Tibial artery (tissue), 4 donors: ENCODE results near the gene PMPCA.

Experiments used
- DNase-seq, 2 donors: peaks; one replicate each; pipeline ENCODE4 v3.0.0-alpha.2; 2019
- H3K27ac ChIP-seq, 2 donors: fragments of 200-600 bp; sonication (generic) in 1 of 2; 1 replicate in 1 of 2; 2 replicates in 1 of 2; pipeline ENCODE4 v1.5.1; 2018 to 2019; ENCODE audit warnings: mild to moderate bottlenecking in 1 of 2
- H3K27me3 ChIP-seq, 2 donors: fragments of 200-600 bp; sonication (generic) in 1 of 2; one replicate each; pipeline versions ENCODE4 v1.5.1 to v1.6.0; 2016 to 2019
- H3K36me3 ChIP-seq, 3 donors: fragments of 200-600 bp; sonication (generic) in 2 of 3; one replicate each; pipeline ENCODE4 v1.5.1; 2016 to 2019; ENCODE audit warnings: mild to moderate bottlenecking in 2 of 3
- H3K4me1 ChIP-seq, 4 donors: fragments of 200-600 bp; sonication (generic) in 2 of 4; 1 replicate in 3 of 4; 2 replicates in 1 of 4; pipeline ENCODE4 v1.5.1; 2016 to 2019
- H3K4me3 ChIP-seq, 2 donors: fragments of 200-600 bp; sonication (generic) in 1 of 2; 1 replicate in 1 of 2; 2 replicates in 1 of 2; pipeline ENCODE4 v1.5.1; 2018 to 2019; ENCODE audit warnings: mild to moderate bottlenecking in 2 of 2
- H3K9me3 ChIP-seq, 3 donors: fragments of 200-600 bp; sonication (generic) in 1 of 3; one replicate each; pipeline ENCODE4 v1.5.1; 2016 to 2019
- intact Hi-C: fragments of 100-400 bp; cut with DNase I; formaldehyde crosslinking; loops from one replicate; pipeline ENCODE4 v1.15.0; 2023; ENCODE audit warnings: low total_unique reads
- TF ChIP-seq, protein P1 (sequence below), 2 experiments: fragments of 200-600 bp in 1 of 2; fragments of 450-650 bp in 1 of 2; IDR thresholded peaks; one replicate each; pipeline ENCODE4 v1.5.1; 2017 to 2019; ENCODE audit warnings: antibody characterized with exemption in 2 of 2, mild to moderate bottlenecking in 1 of 2, moderate library complexity in 1 of 2

PMPCA gene

DNA sequence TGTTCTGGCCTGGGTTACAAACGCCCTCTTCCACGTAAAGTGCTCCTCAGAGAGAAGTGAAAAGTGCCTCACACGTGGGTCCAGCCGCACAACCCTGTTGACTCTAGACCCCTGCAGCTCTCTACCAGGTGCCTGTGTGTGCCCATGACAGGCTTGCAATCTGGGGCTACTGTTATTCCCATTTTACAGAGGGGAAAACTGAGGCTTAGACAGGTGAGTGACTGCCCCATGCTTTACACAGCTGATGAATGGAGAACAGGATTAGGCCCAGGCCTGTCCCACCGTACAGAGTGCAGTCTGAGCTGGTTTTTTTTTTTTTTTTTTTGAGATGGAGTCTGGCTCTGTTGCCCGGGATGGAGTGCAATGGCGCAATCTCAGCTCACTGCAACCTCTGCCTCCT is 35.3 kb downstream of the PMPCA start:
- Histone ChIP-seq H3K9me3 (no peaks in the 10 kb centered on the region), H3K27ac (no peak overlapping the region), H3K4me3 (no peak overlapping the region), H3K36me3 (peaks cover 86 to 100% (median 99%) of the 10 kb centered on the region in 3 donors), H3K27me3 (no peaks in the 10 kb centered on the region), H3K4me1 (no peaks in the 10 kb centered on the region)
- intact Hi-C loops, result no loop called here
- TF ChIP-seq, protein P1, sequence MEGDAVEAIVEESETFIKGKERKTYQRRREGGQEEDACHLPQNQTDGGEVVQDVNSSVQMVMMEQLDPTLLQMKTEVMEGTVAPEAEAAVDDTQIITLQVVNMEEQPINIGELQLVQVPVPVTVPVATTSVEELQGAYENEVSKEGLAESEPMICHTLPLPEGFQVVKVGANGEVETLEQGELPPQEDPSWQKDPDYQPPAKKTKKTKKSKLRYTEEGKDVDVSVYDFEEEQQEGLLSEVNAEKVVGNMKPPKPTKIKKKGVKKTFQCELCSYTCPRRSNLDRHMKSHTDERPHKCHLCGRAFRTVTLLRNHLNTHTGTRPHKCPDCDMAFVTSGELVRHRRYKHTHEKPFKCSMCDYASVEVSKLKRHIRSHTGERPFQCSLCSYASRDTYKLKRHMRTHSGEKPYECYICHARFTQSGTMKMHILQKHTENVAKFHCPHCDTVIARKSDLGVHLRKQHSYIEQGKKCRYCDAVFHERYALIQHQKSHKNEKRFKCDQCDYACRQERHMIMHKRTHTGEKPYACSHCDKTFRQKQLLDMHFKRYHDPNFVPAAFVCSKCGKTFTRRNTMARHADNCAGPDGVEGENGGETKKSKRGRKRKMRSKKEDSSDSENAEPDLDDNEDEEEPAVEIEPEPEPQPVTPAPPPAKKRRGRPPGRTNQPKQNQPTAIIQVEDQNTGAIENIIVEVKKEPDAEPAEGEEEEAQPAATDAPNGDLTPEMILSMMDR (IDR thresholded peaks at IDR 0.05), result no peak
- DNase-seq, result no peak

DNA sequence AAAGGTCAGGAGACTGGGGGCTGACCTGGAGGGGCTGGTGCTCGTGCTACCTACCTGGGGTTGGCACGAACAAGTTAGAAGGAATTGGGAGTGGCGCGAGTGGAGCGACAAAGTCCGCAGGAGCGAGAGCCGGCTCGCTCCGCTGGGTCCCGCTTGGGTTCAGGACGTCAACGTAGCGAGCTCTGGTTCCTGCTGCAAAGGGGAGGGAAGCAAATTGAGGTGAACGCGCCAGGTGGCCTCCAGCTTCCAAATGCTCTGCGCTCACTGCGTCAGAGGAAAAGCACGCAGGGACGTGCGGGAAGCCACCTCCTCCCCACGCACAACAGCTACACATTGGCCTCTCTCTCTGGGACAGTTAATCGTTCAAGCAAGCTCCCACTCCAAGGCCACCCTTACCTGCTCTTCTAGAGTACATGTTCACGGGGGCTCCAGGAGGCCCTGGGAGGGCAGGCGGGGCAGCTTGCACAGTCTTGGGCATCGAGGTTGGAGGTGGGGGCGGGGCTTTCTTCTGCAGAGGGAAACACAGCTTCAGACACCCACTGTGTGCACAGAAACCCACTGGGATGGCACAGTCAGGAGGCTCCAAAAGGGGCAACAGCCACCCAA is 36.8 kb downstream of the PMPCA start:
- no peaks in the 10 kb centered on the region for H3K27me3 ChIP-seq
- TF ChIP-seq, protein P1 (IDR thresholded peaks at IDR 0.05), result no peak
- H3K4me3 ChIP-seq, result no peak overlapping the region
- intact Hi-C loops, result no loop called here
- H3K27ac ChIP-seq, result no peak overlapping the region
- no peak for DNase-seq
- H3K9me3 ChIP-seq, result no peaks in the 10 kb centered on the region
- peaks cover 86 to 100% (median 97%) of the 10 kb centered on the region in 3 donors for H3K36me3 ChIP-seq
- no peaks in the 10 kb centered on the region for H3K4me1 ChIP-seq

DNA sequence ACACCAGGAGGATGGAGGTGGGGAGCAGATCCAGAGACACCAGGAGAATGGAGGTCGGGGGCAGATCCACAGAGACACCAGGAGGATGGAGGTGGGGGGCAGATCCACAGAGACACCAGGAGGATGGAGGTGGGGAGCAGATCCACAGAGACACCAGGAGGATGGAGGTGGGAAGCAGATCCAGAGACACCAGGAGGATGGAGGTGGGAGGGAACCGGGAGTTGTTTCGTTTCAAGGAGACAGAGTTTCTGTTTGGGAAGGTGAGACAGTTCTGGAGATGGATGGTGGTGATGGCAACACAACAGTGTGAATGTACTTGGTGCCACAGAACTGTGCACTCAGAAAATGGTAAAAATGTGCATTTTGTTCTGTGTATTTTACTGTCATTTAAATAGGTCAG is 38.2 kb downstream of the PMPCA start:
- TF ChIP-seq, protein P1 (IDR thresholded peaks at IDR 0.05), result no peak
- intact Hi-C loops, result no loop called here
- no peak for DNase-seq
- Histone ChIP-seq H3K27me3 (no peaks in the 10 kb centered on the region), H3K4me1 (no peaks in the 10 kb centered on the region), H3K36me3 (peaks cover 73 to 100% (median 90%) of the 10 kb centered on the region in 3 donors), H3K27ac (no peak overlapping the region), H3K9me3 (no peaks in the 10 kb centered on the region), H3K4me3 (no peak overlapping the region)

GRCh38 chr9:136451221-136451877 is 40.9 kb downstream of the PMPCA start:
- TF ChIP-seq, protein P1 (IDR thresholded peaks at IDR 0.05), result no peak
- Histone ChIP-seq H3K27me3 (no peaks in the 10 kb centered on the region), H3K36me3 (peaks cover 85 to 100% (median 90%) of the 10 kb centered on the region in 3 donors), H3K9me3 (no peaks in the 10 kb centered on the region), H3K4me3 (no peak overlapping the region), H3K27ac (no peak overlapping the region), H3K4me1 (no peaks in the 10 kb centered on the region)
- intact Hi-C loops, result no loop called here
- DNase-seq, result no peak

GRCh38 chr9:136453326-136453725 is 42.9 kb downstream of the PMPCA start:
- H3K27me3 ChIP-seq, result no peaks in the 10 kb centered on the region
- intact Hi-C loops, result no loop called here
- DNase-seq, result no peak
- no peaks in the 10 kb centered on the region for H3K9me3 ChIP-seq
- TF ChIP-seq, protein P1 (IDR thresholded peaks at IDR 0.05), result no peak
- no peak overlapping the region for H3K4me3 ChIP-seq
- H3K4me1 ChIP-seq, result no peaks in the 10 kb centered on the region
- peaks cover 82 to 100% (median 90%) of the 10 kb centered on the region in 3 donors for H3K36me3 ChIP-seq
- H3K27ac ChIP-seq, result no peak overlapping the region
